Activated CD4-positive, CD25-positive, alpha-beta regulatory T cell treated with anti-CD3 and anti-CD28 coated beads, Interleukin-2, amount 50 U/mL, for 16 hours (primary cell): ENCODE measurements around the gene SEMA4C.

ENCODE experiments used
- DNase-seq: peaks from one replicate; pipeline ENCODE4 v3.0.0-alpha.2; 2020; ENCODE audit warnings: low read depth, low spot score

The SEMA4C gene

DNA sequence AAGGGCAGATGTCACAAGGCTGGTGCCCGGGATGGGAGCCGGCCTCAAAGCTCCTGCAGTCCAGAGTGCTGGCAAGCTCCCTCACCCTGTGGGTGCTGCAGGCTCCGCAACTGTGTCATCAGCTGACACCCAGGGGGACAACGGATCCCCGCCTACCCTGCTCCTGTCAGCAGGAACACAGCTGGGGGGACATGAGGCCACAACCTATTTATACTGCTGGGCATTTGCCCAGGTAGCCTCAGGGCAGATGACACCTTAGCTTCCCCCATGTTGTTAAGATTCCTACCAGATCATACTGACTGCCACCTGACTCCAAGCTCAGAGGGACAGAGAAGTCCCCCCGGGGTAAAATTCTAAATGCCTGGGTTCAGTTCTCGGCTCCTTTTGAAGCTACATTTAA, 27.3 kb downstream of the SEMA4C start:
- DNase-seq, result no peak

DNA sequence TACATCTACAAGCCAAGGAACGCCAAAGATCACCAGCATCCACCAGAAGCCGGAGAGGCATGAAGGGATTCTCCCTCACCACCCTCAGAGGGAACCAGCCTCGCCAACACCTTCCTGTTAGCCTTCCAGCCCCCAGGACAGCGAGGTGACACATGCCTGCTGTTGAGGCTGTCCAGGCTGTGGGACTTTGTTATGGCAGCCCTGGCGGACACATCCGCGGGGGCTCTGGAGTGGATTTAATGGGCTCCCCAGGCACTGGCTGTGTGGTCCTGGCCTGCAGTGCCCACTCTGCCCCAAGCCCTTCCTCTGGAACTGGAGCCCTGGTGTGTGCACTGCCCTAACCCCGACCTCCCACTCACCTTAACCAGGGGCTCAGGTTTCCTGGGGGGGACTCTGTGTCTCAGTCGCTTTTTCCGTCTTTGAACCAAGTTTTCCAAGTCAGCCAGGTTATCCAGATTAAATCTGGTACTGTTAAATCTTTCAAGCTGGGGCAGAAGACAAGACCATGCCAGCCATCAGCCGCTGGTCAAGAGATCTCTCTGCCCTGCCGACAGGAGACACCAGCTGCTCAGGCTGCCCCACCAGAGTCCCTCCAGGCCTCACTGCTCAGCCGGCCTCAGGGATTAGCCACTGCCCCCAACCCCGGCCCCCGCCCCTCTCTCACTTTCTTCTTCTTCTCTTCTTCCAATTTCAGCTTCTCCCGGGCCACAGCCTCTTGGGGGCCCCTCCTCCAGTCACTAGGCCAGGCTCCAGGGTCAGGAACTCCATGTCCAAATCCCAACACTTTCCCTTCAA, 28.0 kb downstream of the SEMA4C start:
- DNase-seq, result no peak

DNA sequence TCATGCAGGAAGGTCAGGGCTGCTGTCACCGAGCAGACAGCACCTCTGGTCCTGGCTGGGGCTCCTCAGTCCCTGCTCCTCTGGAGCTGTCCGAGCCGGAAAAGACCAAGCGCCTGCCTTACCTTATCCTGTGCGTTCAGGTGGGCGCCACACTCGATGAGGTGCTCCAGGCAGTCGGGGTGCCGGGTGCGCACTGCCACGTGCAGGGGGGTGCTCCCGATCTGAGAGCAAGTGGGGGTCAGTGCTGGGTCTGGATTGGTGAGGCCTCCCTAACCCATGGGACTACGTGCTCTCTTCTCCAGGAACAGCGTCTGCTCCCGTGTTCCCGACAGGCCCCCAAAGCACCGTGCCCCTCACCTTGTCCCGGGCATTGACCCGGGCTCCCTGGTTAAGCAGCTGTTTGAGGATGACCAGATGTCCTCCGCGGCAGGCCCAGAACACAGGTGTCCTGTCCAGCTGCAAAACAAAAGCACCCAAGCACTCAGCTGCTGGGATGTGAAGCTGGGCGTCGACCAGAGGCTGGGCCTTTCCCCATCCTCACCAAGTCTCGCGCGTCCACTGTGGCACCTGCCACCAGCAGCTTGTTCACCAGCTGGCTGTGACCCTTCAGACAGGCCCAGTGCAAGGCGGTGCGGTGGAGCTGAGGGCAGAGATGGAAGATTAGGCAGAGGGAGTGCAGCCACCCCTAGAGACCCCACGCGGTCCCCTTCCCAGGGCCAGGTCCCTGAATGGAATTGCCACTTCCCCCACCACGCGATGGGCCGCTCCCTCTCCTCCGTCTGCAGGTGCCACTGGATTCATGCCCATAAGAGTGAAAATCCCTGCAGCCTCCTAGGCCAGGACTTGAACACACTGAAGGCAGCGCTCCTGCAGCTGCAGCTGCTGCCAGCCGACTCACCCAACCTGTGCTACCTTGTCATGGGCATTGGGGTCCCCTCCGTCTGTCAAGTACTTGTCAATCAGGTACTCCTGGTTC, 29.7 kb downstream of the SEMA4C start:
- no peak for DNase-seq

DNA sequence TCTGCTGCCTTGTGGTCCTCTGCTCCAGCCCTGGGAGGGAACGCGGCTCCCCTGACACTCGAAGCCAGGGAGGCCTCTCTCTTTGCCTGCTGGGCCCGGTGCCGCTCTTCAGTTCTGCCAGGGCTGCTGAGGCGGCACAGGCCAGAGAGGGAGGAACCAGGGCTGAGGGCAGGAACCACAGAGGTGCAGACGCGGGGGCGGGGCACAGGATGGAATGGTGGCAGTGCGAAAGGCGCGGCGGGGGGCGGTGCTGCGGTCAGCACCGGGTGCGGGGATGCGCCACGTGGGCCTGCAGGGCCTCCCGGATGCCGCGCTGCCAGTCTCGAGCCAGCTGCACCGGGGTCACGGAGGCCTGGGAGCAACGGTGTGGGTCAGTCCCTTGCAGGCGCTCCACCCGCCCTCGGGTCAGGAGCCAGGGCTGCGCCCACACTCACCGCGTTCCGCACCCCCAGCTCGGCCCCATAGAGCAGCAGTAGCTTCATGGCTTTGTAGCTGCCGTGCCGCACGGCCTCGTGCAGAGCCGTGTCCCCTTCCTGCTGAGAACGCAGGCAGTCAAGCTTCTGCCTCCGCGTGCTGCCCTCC, 30.5 kb downstream of the SEMA4C start:
- DNase-seq, result peak; percentile 61

DNA sequence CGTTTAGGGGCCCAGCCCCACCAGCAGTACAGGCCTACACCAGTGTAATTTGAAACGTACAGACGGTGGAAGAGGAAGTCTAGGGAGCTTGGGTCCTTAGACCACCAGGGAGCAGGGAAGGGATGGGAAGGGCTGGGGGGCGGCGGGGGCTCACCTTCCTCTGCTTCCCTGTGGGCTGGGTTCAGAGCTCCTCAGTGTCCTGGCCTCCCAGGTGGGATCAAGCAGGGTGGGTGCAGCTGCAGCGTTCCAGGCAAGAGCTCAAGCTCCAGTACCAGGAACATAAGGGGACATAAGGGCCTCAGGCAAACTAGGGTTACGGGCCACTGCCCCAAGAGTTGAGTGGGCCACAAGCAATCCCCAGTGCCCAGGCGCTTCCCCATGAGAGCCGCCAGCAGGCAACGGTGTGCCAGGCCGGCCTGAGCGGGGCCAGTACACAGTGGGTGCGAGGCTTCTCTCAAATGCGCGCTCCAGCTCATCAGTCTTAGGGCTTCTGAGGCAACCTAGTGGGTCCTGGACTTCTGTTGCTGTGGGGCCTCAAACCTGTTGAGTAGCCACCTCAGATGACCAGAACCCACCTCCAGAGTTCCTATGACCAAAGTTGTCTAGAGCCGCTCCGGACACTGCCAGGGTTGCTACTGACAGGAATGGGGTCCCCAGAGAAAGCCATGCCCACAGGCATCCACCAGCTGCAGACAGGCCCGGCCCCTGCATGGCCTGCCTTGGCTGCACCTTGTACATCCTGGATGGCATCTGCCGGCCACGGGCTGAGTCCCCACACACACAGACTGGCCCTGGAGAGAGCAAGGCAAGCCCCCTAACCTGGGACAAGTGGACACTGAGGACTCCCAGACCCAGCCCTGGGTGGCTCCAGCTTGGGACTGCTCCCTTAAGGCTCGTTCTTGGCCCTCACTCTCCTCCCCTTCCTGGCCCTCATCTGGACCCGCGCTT, 31.3 kb downstream of the SEMA4C start:
- DNase-seq, result no peak

DNA sequence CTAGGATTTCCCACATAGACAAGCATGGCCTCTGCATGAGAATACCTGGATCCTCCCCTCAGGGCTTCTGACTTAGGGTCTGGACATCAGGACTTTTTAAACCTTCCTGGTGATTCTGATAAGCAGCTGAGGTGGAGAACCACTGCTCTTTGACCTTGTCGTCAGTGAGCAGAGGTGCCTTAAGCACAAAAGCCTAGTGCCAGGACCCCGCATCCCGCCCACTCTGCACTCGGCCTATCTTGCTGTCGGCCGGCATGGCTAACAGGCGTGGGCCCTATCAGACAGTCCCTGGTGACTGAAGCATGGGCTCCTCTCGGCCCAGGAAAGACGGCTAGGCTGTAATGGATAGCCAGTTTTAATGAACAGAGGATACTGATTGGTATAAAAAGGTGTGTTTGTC, 32.3 kb downstream of the SEMA4C start:
- DNase-seq, result no peak

DNA sequence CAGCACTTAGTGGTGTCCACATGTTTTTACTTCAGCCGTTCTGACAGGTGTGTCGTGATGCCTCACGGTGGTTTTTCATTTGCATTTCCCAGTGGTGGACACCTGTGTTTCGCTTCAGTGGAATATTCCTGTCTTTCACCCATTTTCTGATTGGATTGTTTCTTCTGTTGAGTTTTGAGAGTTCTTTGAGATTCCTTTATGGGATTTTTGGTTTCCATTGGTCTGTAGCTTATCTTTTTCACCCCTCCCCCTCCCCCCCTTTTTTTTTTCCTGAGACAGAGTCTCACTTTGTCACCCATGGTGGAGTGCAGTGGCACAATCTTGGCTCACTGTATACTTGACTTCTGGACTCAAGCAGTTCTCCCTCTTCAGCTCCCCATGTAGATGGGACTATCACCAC, 34.0 kb downstream of the SEMA4C start:
- DNase-seq, result no peak

DNA sequence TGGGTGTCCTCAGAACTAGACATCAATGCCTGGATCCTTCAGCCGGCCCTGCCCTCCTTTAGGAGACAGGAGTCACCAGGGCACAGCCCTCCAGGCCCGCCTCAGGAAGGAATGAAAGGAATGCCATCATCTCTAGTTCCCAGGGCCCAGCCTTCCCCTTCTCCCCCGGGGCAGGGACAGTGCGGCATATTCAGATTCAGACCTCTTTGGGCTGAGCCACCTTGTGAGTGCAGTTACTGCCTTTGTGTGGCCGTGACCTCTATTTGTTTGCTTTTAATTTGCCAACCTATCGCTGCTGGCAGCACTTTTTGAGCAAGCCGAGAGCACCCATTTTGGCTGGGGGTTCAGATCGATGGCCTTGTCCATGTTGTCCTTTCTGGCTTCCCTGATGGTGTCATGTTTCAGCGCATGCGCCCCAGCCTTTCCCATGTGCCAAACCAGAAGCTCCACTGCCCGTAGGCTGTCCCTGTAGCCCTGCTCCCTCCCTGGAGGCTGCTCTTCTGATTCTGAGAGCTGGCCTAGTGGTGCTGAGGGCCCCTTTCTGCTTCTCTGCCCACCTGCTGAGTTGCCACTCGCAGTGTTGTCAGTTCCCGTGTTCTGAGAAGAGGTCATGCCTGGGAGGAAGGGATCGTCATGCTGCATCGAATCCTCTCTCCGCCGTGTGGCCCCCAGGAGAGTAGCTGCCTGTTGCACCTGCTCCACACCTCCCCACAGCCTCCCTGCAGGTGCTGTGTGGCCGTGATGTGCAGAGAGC, 36.9 kb downstream of the SEMA4C start:
- no peak for DNase-seq

DNA sequence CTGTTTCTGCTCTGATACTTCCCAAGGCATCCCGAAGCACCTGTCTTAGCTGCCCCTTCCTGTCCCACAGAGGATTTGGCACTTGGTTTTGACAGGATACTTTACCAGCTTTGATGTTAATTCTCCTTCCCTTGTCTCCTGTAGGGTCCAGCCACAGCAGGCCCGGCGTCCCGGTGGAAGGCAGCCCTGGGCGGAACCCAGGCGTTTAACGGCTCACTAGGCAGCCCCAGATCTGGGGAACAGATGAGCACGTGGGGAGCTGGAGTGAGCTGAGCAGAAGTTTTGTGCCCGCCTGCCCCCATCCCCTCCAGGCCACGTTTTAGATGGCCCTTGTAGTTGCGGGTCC, 37.5 kb downstream of the SEMA4C start:
- DNase-seq, result no peak

DNA sequence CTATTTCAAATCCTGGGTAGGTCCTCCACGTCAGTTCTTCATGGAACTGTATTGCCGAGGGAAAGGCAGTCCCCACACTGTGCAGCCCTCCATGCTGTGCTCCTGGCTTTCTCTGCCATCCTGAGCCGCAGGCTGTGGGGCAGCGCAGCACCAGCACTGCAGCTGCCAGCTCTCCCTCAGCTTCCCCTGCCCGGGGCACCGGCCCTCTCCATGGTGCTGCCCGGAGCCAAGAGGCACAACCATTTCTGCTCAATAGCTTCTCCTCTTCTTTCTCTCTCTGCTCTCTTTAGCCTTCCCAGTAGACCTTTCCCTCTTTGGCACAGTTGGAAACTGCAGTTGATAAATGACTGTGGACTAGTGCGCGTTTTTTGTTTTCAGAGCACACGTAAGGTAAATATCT, 38.2 kb downstream of the SEMA4C start:
- DNase-seq, result no peak

DNA sequence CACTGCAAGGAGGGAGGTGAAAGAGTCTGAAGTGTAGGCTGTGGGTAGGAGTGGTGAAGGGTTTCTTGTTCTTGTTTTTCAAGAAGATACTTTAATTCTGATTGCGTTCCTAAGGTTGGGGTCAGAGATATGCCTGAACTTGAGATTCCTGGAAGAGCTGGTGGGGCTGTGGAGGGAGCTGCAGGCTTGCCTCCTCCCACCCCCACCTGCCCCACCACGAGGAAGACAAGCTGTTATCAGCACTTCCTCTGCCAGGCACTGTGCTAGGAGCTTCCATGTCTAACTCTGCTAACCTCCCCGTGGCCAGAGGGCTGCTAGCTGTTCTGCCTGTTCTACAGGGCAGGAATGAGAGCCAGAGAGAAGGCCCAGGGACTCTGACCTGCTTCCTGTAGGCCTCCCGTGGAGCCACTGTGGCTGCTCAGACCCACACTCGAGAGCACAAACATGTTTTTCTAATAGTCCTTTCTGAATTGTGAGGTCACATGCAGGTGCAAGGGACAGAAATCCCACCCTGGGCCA, 39.8 kb downstream of the SEMA4C start:
- no peak for DNase-seq

DNA sequence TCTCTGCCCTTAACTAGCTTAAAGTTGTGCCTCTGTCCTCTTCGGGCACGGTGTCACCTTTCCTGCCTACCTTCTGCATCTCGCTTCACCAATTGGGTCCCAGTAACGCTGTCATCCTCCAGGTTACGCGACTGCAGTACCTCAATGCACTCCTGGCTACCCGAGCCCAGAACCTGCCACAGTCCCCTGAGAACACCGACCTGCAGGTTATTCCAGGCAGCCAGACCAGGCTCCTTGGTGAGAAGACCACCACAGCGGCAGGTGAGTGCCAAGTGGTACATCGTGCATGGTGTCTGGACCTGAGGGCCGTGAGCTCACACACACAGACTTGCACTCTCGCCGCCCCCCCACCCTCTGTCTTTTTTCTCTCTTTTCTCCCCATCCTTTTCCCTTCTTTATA, 41.0 kb downstream of the SEMA4C start:
- DNase-seq, result no peak

DNA sequence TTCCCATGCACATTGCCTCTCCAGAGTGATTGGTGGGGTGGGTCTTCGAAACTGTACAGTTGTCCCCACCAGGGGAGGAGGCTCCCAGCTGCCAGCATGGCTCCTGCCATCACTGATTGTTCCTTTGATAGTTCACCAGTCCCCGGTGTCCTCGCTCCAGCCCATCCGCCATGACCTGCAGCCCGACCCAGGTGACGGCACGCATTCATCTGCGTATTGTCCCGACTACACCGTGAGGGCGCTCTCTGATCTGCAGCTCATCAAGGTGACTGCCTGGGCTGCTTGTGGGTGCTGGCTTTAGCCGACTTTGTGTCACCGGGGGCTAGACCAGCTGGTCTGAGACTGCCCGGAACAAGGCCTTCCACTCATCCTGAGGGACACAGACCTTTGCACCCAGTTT, 41.4 kb downstream of the SEMA4C start:
- no peak for DNase-seq

DNA sequence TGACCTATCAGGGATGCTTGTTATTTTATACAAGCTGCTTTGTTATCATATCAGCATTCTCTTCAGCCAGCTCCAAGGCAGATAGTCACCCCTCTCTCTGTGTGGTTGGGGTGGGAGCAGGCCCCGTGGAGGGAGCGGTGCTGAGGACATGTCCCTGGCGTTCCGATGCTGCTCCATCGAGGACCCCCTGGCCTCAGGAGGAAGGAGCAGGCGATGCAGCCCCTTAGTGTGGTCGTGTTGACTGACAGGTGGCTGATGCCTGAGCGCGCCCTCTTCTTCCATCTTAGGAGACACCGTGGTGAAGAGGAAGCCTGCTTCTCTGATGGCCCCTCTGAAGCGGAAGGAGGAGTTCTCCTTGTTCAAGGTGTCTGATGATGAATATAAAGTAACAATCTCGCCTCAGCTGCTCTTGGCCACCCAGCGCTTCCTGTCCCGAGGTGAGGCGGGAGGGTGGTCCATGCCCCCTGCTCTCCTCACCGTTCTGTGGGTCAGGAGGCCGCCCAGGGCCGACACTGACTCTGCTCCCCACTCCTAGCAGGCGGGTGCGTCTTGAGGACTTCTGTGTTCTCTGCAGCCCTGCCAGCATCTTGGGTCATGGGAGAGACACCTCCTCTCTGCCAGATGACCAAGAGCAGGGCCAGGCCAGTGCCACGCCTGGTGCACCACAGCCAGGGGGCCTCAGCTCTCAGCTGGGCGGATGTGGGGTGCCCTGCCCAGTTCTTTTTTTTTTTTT, 43.2 kb downstream of the SEMA4C start:
- DNase-seq, result no peak

DNA sequence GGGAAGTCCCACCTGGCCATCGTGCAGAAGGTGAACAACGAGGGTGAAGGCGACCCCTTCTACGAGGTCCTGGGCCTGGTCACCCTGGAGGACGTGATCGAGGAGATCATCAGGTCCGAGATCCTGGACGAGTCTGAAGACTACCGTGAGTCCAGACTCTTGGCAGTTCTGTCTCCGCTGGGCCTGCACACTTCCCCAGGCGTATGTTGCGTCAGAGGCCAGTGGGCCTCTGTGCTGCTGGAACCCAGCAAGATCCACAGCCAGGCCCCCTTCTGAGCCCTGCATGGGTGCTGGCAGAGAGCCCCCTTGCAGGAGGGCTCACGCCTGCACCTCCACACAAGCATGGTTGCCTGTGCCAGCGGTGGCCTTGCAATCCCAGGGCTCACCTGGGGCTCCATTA, 44.8 kb downstream of the SEMA4C start:
- DNase-seq, result no peak

DNA sequence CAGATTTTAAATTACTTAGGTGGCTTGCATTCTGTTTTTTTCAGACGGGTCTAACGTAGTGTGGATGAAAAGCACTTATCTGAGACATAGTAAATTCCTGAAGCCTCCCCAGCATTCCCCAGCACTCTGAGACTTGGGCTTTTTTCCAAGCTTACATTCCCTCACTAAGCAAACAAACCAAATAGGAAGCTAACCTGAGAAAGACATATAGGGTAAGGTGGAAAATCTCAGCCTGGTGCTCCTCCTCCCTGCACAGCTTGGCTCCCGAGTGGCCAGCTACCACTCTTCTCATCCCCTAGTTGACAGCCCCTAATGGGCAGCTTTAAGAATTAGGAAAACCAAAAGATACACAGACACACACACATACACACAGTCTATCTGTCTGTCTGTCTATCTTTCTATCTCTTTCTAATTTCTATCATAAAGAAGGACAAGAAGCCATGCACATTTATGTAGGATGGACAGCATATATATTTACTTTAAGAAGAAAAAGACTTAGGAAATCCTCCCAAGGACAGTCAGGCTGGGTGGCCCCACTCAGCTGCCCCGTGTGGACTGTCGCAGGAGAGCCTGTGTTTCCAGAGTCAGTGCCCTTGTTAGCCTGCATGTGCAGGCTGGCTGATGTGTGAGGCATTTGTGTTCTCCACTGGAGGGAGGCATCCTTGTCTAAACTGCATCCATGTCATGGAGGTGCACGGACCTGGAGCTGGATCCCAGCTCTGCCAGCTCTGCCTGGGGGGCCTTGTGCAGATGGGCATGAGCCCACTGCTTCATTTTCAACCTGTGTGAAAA, 45.6 kb downstream of the SEMA4C start:
- DNase-seq, result no peak

DNA sequence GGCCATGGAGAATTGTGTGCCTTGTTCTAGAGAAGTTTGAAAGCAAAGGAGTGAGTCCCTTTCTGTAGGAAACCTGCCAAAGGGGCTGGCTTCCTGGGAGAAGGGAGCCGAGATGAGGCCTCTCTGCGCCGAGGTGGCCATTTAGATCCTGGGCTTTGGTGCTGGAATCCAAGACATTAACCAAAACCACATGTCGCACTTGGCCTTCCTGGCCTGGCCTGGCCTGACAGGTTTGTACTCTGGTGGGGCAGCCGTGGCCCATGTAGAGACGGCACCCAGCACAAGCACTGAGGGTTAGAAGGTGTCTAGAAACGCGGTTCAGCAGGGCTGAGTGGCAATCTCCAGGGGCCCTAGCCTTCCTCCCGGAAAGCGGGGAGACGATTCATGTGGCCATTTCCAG, 46.7 kb downstream of the SEMA4C start:
- no peak for DNase-seq

DNA sequence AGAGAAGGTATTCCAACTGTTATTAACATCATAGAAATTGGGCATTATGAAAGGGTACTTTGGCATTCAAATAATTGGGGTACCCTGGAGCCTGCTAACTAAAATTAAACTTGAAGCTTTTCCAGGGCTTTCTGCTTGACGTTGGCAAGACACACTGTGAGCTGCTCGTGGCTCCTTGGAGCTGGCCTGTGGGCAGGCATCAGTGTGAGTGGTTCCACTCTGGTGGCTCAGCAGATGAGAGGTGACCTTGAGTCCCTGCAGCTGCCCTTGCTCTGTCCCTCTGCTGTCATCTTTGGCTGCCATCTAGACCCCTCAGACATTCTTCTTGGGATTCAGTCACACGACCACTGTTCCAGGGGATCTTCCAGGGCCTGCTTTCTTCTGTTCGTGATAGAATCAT, 47.1 kb downstream of the SEMA4C start:
- DNase-seq, result no peak

DNA sequence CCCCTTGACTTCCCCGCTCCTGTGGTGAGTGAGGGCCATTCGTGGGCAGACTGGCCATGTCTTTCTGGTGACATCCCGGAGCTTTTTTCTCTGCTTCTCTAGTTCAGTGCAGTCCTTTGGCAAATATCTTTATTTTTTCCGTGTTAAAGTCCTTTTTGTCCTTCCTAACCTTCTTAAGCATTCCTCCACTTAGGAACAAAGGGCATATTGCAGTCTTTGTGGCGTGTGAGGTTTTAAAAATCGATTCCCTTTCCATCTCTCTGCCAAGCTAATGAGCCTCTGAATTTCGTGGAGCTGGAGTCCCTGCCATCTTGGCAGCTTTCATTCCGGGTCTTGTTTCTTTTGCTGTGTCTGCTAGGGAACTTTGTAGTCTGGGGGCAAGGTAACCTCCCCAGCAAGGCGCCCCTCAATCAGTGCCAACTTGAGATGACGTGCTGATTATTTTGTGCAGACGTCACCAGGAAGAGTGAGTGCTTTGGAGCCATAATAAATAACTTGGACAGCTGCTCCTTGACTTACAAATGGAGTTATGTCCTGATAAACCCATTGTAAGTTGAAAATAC, 48.7 kb downstream of the SEMA4C start:
- no peak for DNase-seq
